Ovary (tissue), 3 donors: Measurements from ENCODE around the gene FYN.

ENCODE experiments used
- POLR2A ChIP-seq: fragments of 450-650 bp; IDR thresholded peaks from one replicate; pipeline ENCODE4 v1.6.1; 2017; ENCODE audit warnings: antibody characterized with exemption, mild to moderate bottlenecking, moderate library complexity
- TF ChIP-seq, protein P1 (sequence below), 3 donors: fragments of 450-650 bp in 2 of 3; fragments of 200-600 bp in 1 of 3; IDR thresholded peaks; one replicate each; pipeline versions ENCODE4 v1.5.1 to v1.8.0; 2016 to 2022; ENCODE audit warnings: antibody characterized with exemption in 3 of 3, mild to moderate bottlenecking in 1 of 3
- donor health status: DM: no; HTN: no; CAD: no.

- TF ChIP-seq, protein P1, sequence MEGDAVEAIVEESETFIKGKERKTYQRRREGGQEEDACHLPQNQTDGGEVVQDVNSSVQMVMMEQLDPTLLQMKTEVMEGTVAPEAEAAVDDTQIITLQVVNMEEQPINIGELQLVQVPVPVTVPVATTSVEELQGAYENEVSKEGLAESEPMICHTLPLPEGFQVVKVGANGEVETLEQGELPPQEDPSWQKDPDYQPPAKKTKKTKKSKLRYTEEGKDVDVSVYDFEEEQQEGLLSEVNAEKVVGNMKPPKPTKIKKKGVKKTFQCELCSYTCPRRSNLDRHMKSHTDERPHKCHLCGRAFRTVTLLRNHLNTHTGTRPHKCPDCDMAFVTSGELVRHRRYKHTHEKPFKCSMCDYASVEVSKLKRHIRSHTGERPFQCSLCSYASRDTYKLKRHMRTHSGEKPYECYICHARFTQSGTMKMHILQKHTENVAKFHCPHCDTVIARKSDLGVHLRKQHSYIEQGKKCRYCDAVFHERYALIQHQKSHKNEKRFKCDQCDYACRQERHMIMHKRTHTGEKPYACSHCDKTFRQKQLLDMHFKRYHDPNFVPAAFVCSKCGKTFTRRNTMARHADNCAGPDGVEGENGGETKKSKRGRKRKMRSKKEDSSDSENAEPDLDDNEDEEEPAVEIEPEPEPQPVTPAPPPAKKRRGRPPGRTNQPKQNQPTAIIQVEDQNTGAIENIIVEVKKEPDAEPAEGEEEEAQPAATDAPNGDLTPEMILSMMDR (IDR thresholded peaks at IDR 0.05), result no peak
- no peak for TF ChIP-seq POLR2A
Observed at GRCh38 chr6:111720931-111721496, 152.2 kb downstream of the FYN start.
